Prostate gland (tissue), 2 donors: ENCODE results near the gene S100A5. TPM values are rescaled to one million over a fixed set of nuclear protein-coding genes. Genes with fewer than 3 reads are reported as not detected.

ENCODE experiments used
- DNase-seq: peaks from one replicate; pipeline ENCODE4 v3.0.0-alpha.2; 2019; ENCODE audit warnings: low spot score
- H3K27ac ChIP-seq, 2 donors: fragments of 200-600 bp; sonication (generic); 2 replicates each; pipeline ENCODE4 v1.5.1; 2017 to 2019
- H3K27me3 ChIP-seq: fragments of 200-600 bp; sonication (generic); replicated peaks from 2 replicates; pipeline ENCODE4 v1.5.1; 2019; ENCODE audit not compliant: insufficient read depth
- H3K36me3 ChIP-seq, 2 donors: fragments of 200-600 bp; sonication (generic); 1 replicate in 1 of 2; 2 replicates in 1 of 2; pipeline versions ENCODE4 v1.5.1 to v1.8.1; 2017 to 2019
- H3K4me1 ChIP-seq: fragments of 200-600 bp; sonication (generic); replicated peaks from 2 replicates; pipeline ENCODE4 v1.5.1; 2019
- H3K4me3 ChIP-seq, 2 donors: fragments of 200-600 bp; sonication (generic); 2 replicates each; pipeline ENCODE4 v1.5.1; 2017 to 2019
- H3K9me3 ChIP-seq: fragments of 200-600 bp; sonication (generic); 2 replicates; pipeline ENCODE4 v1.5.1; 2017
- POLR2A ChIP-seq: fragments of 450-650 bp; IDR thresholded peaks from one replicate; pipeline ENCODE4 v1.6.1; 2016; ENCODE audit warnings: antibody characterized with exemption, mild to moderate bottlenecking
- POLR2AphosphoS5 ChIP-seq: sonication (generic); formaldehyde crosslinking; IDR thresholded peaks from one replicate; pipeline ENCODE4 v1.6.1; 2017; ENCODE audit warnings: antibody characterized with exemption
- WGBS: methylation state at CpG from one replicate; pipeline ENCODE4 v1.1.5; 2018; 5-methylcytosine and 5-hydroxymethylcytosine counted together
- intact Hi-C: fragments of 100-400 bp; cut with DNase I; formaldehyde crosslinking; loops from one replicate; pipeline ENCODE4 v1.14.2; 2022
- total RNA-seq, 2 donors: library from RNA; depleted of rRNA; stranded (reverse); fragments of >200 nt; gene quantifications; one replicate each; pipeline ENCODE4 v1.1.0, GENCODE V29; 2016
- TF ChIP-seq, protein P1 (sequence below), 4 experiments: fragments of 200-600 bp in 2 of 4; fragments of 450-650 bp in 2 of 4; sonication (generic) in 2 of 4; IDR thresholded peaks; 1 replicate in 3 of 4; 2 replicates in 1 of 4; pipeline ENCODE4 v1.5.1; 2016 to 2019; ENCODE audit warnings: antibody characterized with exemption in 4 of 4, mild to moderate bottlenecking in 2 of 4, moderate library complexity in 2 of 4

The S100A5 gene
- total RNA-seq, 2 donors from 2014 or later = not detected

DNA sequence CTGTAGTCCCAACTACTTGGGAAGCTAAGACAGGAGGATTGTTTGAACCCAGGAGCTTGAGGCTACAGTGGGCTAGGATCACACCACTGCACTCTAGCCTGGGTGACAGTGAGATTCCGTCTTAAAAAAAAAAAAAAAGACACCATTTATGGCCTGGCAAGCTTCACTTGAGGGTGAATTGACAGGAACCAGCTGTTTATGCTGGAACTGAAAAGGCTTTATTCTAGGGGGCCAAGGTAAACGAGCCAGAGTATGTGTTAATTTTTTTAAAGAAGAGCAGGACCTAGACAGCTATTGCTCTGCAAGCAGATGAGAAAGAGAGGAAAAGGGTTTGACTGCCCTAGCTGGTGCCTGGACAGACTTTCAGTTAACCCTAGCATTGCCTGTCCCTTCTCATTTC, 42.0 kb downstream of the S100A5 start:
- intact Hi-C loops = no loop called here
- H3K4me1 ChIP-seq = no peaks in the 10 kb centered on the region
- no peak overlapping the region for H3K27ac ChIP-seq
- no peak for DNase-seq
- no peaks in the 10 kb centered on the region for H3K9me3 ChIP-seq
- H3K4me3 ChIP-seq = no peak overlapping the region
- no peaks in the 10 kb centered on the region for H3K36me3 ChIP-seq
- no peaks in the 10 kb centered on the region for H3K27me3 ChIP-seq
- TF ChIP-seq POLR2A = no peak
- TF ChIP-seq, protein P1, sequence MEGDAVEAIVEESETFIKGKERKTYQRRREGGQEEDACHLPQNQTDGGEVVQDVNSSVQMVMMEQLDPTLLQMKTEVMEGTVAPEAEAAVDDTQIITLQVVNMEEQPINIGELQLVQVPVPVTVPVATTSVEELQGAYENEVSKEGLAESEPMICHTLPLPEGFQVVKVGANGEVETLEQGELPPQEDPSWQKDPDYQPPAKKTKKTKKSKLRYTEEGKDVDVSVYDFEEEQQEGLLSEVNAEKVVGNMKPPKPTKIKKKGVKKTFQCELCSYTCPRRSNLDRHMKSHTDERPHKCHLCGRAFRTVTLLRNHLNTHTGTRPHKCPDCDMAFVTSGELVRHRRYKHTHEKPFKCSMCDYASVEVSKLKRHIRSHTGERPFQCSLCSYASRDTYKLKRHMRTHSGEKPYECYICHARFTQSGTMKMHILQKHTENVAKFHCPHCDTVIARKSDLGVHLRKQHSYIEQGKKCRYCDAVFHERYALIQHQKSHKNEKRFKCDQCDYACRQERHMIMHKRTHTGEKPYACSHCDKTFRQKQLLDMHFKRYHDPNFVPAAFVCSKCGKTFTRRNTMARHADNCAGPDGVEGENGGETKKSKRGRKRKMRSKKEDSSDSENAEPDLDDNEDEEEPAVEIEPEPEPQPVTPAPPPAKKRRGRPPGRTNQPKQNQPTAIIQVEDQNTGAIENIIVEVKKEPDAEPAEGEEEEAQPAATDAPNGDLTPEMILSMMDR (IDR thresholded peaks at IDR 0.05) = no peak
- TF ChIP-seq POLR2AphosphoS5 = no peak
- WGBS = 2% methylated on average over 2 of the region's 2 CpGs

DNA sequence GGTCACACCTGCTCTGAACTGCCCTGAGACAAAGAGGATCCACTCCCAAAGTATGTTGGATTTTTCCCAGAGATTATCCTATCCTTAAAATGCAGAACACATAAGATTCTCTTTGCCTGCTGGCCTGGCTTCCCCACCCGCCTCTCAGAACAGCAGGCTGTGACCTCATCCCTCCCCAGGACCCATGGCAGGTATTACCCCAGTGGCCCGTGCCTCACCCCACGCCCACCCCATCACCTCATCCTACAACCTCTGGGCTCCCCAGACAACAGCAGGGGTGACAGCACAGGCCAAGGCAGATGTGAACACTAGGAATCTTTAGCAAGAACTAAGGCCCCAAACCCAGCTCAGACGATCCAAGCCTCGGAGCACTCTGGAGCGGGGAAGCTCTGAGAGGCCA, 45.2 kb downstream of the S100A5 start:
- intact Hi-C loops = loop anchor here (1.0 kb wide), 1 partner anchor 143 kb away; no protein-coding TSS in a partner anchor
- Histone ChIP-seq H3K36me3 (no peaks in the 10 kb centered on the region), H3K4me1 (no peaks in the 10 kb centered on the region), H3K27me3 (no peaks in the 10 kb centered on the region), H3K4me3 (no peak overlapping the region), H3K27ac (no peak overlapping the region), H3K9me3 (no peaks in the 10 kb centered on the region)
- no peak for DNase-seq
- TF ChIP-seq, protein P1 (IDR thresholded peaks at IDR 0.05) = no peak
- TF ChIP-seq POLR2A = no peak
- no peak for TF ChIP-seq POLR2AphosphoS5
- 74% methylated on average over 6 of the region's 6 CpGs for WGBS

- no peaks in the 10 kb centered on the region for H3K9me3 ChIP-seq
- no peaks in the 10 kb centered on the region for H3K27me3 ChIP-seq
- no peak overlapping the region for H3K4me3 ChIP-seq
- 47% methylated on average over 6 of the region's 6 CpGs for WGBS
- no peak overlapping the region for H3K27ac ChIP-seq
- H3K4me1 ChIP-seq = no peaks in the 10 kb centered on the region
- DNase-seq = peak; percentile 27
- intact Hi-C loops = loop anchor here (1.0 kb wide), 1 partner anchor 143 kb away; no protein-coding TSS in a partner anchor
- no peaks in the 10 kb centered on the region for H3K36me3 ChIP-seq
- TF ChIP-seq POLR2AphosphoS5 = no peak
- TF ChIP-seq, protein P1 (IDR thresholded peaks at IDR 0.05) = peak; percentile 75 to 92 (median 84)
Observed at GRCh38 chr1:153494976-153495535, 45.7 kb downstream of the S100A5 start.

- Histone ChIP-seq H3K36me3 (no peaks in the 10 kb centered on the region), H3K4me3 (no peak overlapping the region), H3K9me3 (no peaks in the 10 kb centered on the region), H3K4me1 (no peaks in the 10 kb centered on the region), H3K27me3 (no peaks in the 10 kb centered on the region), H3K27ac (no peak overlapping the region)
- WGBS = 44% methylated on average over 6 of the region's 6 CpGs
- DNase-seq = no peak
- intact Hi-C loops = no loop called here
- TF ChIP-seq, protein P1 (IDR thresholded peaks at IDR 0.05) = no peak
Observed at GRCh38 chr1:153493343-153493960, 47.3 kb downstream of the S100A5 start.
